Mesothelial cell of epicardium (in vitro differentiated cells): ENCODE results near the gene CCNB2. TPM values are rescaled to one million over a fixed set of nuclear protein-coding genes. Genes with fewer than 3 reads are reported as not detected.

Experiments used
- DNase-seq, 2 experiments: peaks; one replicate each; pipeline ENCODE4 v3.0.0; 2021; ENCODE audit warnings: low spot score in 2 of 2; ENCODE audit not compliant: unreplicated experiment in 2 of 2
- H3K27ac Mint-ChIP-seq: 2 replicates; pipeline ENCODE4 v1.8.0; 2021; ENCODE audit warnings: mixed read lengths
- H3K27me3 Mint-ChIP-seq: 2 replicates; pipeline ENCODE4 v1.8.0; 2021; ENCODE audit warnings: low read depth, mixed read lengths
- H3K36me3 Mint-ChIP-seq: 2 replicates; pipeline ENCODE4 v1.8.0; 2021; ENCODE audit warnings: mixed read lengths
- H3K4me1 Mint-ChIP-seq: 2 replicates; pipeline ENCODE4 v1.8.0; 2021; ENCODE audit warnings: mixed read lengths
- H3K4me3 Mint-ChIP-seq: 2 replicates; pipeline ENCODE4 v1.8.0; 2021; ENCODE audit warnings: mild to moderate bottlenecking, moderate library complexity, mixed read lengths
- H3K9me3 Mint-ChIP-seq: 2 replicates; pipeline ENCODE4 v1.8.0; 2021; ENCODE audit warnings: mixed read lengths
- CTCF ChIP-seq: fragments of 200-600 bp; sonication (generic); IDR thresholded peaks from one replicate; pipeline ENCODE4 v1.5.0; 2021; ENCODE audit warnings: antibody characterized with exemption; ENCODE audit not compliant: unreplicated experiment
- total RNA-seq: library from RNA; stranded (reverse); gene quantifications from 3 replicates; pipeline ENCODE4 v1.2.1, GENCODE V29; 2021

CCNB2 gene
- total RNA-seq, 1 donor from 2014 or later = 26.8 TPM

- Mint-ChIP-seq H3K4me1 (peaks cover 6% of the 10 kb centered on the region), H3K4me3 (no peak overlapping the region), H3K9me3 (no peaks in the 10 kb centered on the region), H3K36me3 (peaks cover 48% of the 10 kb centered on the region), H3K27ac (no peak overlapping the region), H3K27me3 (no peaks in the 10 kb centered on the region)
- DNase-seq = no peak
- TF ChIP-seq CTCF = no peak
Measured at GRCh38 chr15:59155431-59155830, 50.5 kb downstream of the CCNB2 start.

GRCh38 chr15:59157396-59157795 lies 52.5 kb downstream of the CCNB2 start:
- Mint-ChIP-seq H3K27me3 (no peaks in the 10 kb centered on the region), H3K9me3 (no peaks in the 10 kb centered on the region), H3K4me3 (no peak overlapping the region), H3K4me1 (peaks cover 6% of the 10 kb centered on the region), H3K36me3 (peaks cover 42% of the 10 kb centered on the region), H3K27ac (peak overlapping the region; percentile 43)
- no peak for TF ChIP-seq CTCF
- DNase-seq = no peak

- no peak for TF ChIP-seq CTCF
- Mint-ChIP-seq H3K27me3 (no peaks in the 10 kb centered on the region), H3K27ac (peak overlapping the region; percentile 43), H3K36me3 (peaks cover 37% of the 10 kb centered on the region), H3K9me3 (no peaks in the 10 kb centered on the region), H3K4me3 (no peak overlapping the region), H3K4me1 (peaks cover 8% of the 10 kb centered on the region)
- DNase-seq = no peak
Measured at GRCh38 chr15:59157840-59158700, 53.1 kb downstream of the CCNB2 start.

GRCh38 chr15:59158701-59159034 lies 53.7 kb downstream of the CCNB2 start:
- Mint-ChIP-seq H3K36me3 (peaks cover 32% of the 10 kb centered on the region), H3K27me3 (no peaks in the 10 kb centered on the region), H3K4me3 (no peak overlapping the region), H3K9me3 (no peaks in the 10 kb centered on the region), H3K4me1 (peaks cover 11% of the 10 kb centered on the region), H3K27ac (no peak overlapping the region)
- TF ChIP-seq CTCF = no peak
- no peak for DNase-seq

- Mint-ChIP-seq H3K27ac (no peak overlapping the region), H3K9me3 (no peaks in the 10 kb centered on the region), H3K36me3 (peaks cover 33% of the 10 kb centered on the region), H3K4me1 (peaks cover 14% of the 10 kb centered on the region), H3K27me3 (no peaks in the 10 kb centered on the region), H3K4me3 (no peak overlapping the region)
- DNase-seq = no peak
- TF ChIP-seq CTCF = no peak
Measured at GRCh38 chr15:59159210-59159609, 54.3 kb downstream of the CCNB2 start.
